K562 (cell line): ENCODE results near the gene MSS51. TPM values are rescaled to one million over a fixed set of nuclear protein-coding genes. Genes with fewer than 3 reads are reported as not detected.

Source experiments
- ATAC-seq: fragments of 200-7000 bp; cut with Tn5 transposase; 3 replicates; pipeline ENCODE4 v1.9.1; 2020; ENCODE audit warnings: moderate library complexity
- BruUV-seq: library from RNA; stranded (reverse); fragments of 400-500 nt; replicated peaks from 2 replicates; lab custom pipeline; 2021; lab: Mats Ljungman, UMichigan
- CTCF ChIA-PET: fragments of 300-600 bp; formaldehyde crosslinking; extraction: SDS; loops from one replicate; lab custom pipeline; 2021; ENCODE audit warnings: low intra/inter-chr PET ratio; lab: Yijun Ruan, JAX
- POLR2A ChIA-PET: fragments of 300-600, 350-650 bp; sonication (Branson Sonifier 250); formaldehyde crosslinking; extraction: SDS; loops from one replicate; lab custom pipeline; 2021; ENCODE audit warnings: antibody characterized with exemption, inconsistent platforms; lab: Yijun Ruan, JAX
- DNase-seq, 4 experiments: peaks; one replicate each; pipeline versions ENCODE4 v3.0.0 to v3.0.0-alpha.2; 2011 to 2018; ENCODE audit warnings: low spot score in 3 of 4, mixed read lengths in 3 of 4; ENCODE audit errors: extremely low read depth in 1 of 4
- FAIRE-seq: peaks from 2 replicates; lab custom pipeline; 2011; peaks lifted over from hg19 to GRCh38; lab: Jason Lieb, UNC
- H2AFZ ChIP-seq: 2 replicates; pipeline ENCODE4 v1.6.0; 2011; ENCODE audit warnings: low read depth, low read length, control low read depth, inconsistent platforms
- H3K27ac ChIP-seq: fragments of 200-600 bp; 3 replicates; pipeline ENCODE4 v1.8.0; 2011; ENCODE audit warnings: low read depth, mild to moderate bottlenecking, control low read depth, inconsistent platforms, low read length, moderate library complexity, mixed read lengths; ENCODE audit errors: extremely low read depth
- H3K27me3 ChIP-seq, 2 experiments: fragments of 300-600 bp in 1 of 2; 2 replicates in 1 of 2; 3 replicates in 1 of 2; pipeline versions ENCODE4 v1.6.0 to v1.8.0; 2011; ENCODE audit warnings: inconsistent platforms in 2 of 2, low read length in 2 of 2, mild to moderate bottlenecking in 1 of 2, mixed read lengths in 1 of 2, moderate library complexity in 1 of 2; ENCODE audit not compliant: control insufficient read depth in 2 of 2, insufficient read depth in 2 of 2
- H3K36me3 ChIP-seq: fragments of 300-600 bp; 3 replicates; pipeline ENCODE4 v1.8.0; 2011; ENCODE audit warnings: mild to moderate bottlenecking, low read length, inconsistent platforms; ENCODE audit not compliant: control insufficient read depth, insufficient read depth
- H3K4me1 ChIP-seq, 2 experiments: fragments of 200-600 bp in 1 of 2; replicated peaks in 1 of 2; 2 replicates in 1 of 2; 3 replicates in 1 of 2; pipeline versions ENCODE4 v1.5.1 to v1.8.0; 2011; ENCODE audit warnings: inconsistent platforms in 2 of 2, low read length in 2 of 2, mild to moderate bottlenecking in 1 of 2, mixed read lengths in 1 of 2, moderate library complexity in 1 of 2; ENCODE audit not compliant: control insufficient read depth in 2 of 2, insufficient read depth in 2 of 2
- H3K4me2 ChIP-seq: 2 replicates; pipeline ENCODE4 v1.6.1; 2011; ENCODE audit warnings: low read length, control low read depth, inconsistent platforms, mixed read lengths; ENCODE audit not compliant: insufficient read depth
- H3K4me3 ChIP-seq: fragments of 200-600 bp; sonication (generic), shearing (Covaris generic); 2 replicates; pipeline ENCODE4 v1.5.1; 2016; ENCODE audit warnings: control low read depth, inconsistent platforms
- H3K79me2 ChIP-seq: fragments of 200-600 bp; 3 replicates; pipeline ENCODE4 v1.8.0; 2011; ENCODE audit warnings: low read length, inconsistent platforms; ENCODE audit not compliant: control insufficient read depth, insufficient read depth
- H3K9ac ChIP-seq, 2 experiments: 2 replicates each; pipeline versions ENCODE4 v1.6.0 to v1.6.1; 2011; ENCODE audit warnings: low read depth in 2 of 2, low read length in 2 of 2, control low read depth in 1 of 2, inconsistent platforms in 1 of 2, mild to moderate bottlenecking in 1 of 2, mixed read lengths in 1 of 2; ENCODE audit not compliant: insufficient read depth in 1 of 2
- H3K9me1 ChIP-seq: one replicate; pipeline ENCODE4 v1.6.0; 2011; ENCODE audit warnings: inconsistent platforms, mild to moderate bottlenecking, low read length, moderate library complexity; ENCODE audit not compliant: control insufficient read depth, insufficient read depth
- H3K9me3 ChIP-seq: replicated peaks from 2 replicates; pipeline ENCODE4 v1.5.1; 2011; ENCODE audit warnings: low read depth, low read length, inconsistent platforms; ENCODE audit not compliant: control insufficient read depth, insufficient read depth
- H4K20me1 ChIP-seq: replicated peaks from 2 replicates; pipeline ENCODE4 v1.6.1; 2011; ENCODE audit warnings: low read length, inconsistent platforms, mixed read lengths; ENCODE audit not compliant: control insufficient read depth, insufficient read depth
- BCL6 ChIP-seq: fragments of 250-450 bp; sonication (Bioruptor Pico); IDR thresholded peaks from 2 replicates; pipeline ENCODE4 v1.4.0; 2020
- CEBPB ChIP-seq: fragments of 450-650 bp; IDR thresholded peaks from 2 replicates; pipeline ENCODE4 v1.6.1; 2016; ENCODE audit warnings: missing genetic modification characterization, missing compliant biosample characterization
- ERF ChIP-seq: fragments of 450-650 bp; formaldehyde crosslinking; IDR thresholded peaks from 2 replicates; pipeline ENCODE4 v1.4.0; 2020; ENCODE audit warnings: mild to moderate bottlenecking, mixed read lengths
- HDAC6 ChIP-seq: IDR thresholded peaks from 2 replicates; pipeline ENCODE4 v1.6.1; 2012; ENCODE audit warnings: low read depth, mild to moderate bottlenecking, control low read depth, inconsistent platforms, low read length, moderate library complexity
- KDM4B ChIP-seq, 2 experiments: fragments of 450-650 bp in 1 of 2; sonication (generic) in 1 of 2; IDR thresholded peaks; 2 replicates each; pipeline ENCODE4 v1.6.1; 2016 to 2017; ENCODE audit warnings: borderline replicate concordance in 2 of 2, antibody characterized with exemption in 1 of 2, low read depth in 1 of 2, mild to moderate bottlenecking in 1 of 2
- ZNF146 ChIP-seq: IDR thresholded peaks from one replicate; pipeline ENCODE4 v1.6.1; 2018; ENCODE audit warnings: missing compliant biosample characterization; ENCODE audit not compliant: unreplicated experiment
- ZNF24 ChIP-seq: fragments of 450-650 bp; IDR thresholded peaks from 2 replicates; pipeline ENCODE4 v1.6.1; 2016
- ZNF584 ChIP-seq: fragments of 200-800 bp; sonication (Bioruptor generic); IDR thresholded peaks from 2 replicates; pipeline ENCODE4 v1.6.1; 2016; ENCODE audit warnings: low read depth, mild to moderate bottlenecking, missing genetic modification characterization, missing compliant biosample characterization
- ZNF764 ChIP-seq: fragments of 250-450 bp; sonication (Bioruptor Pico); IDR thresholded peaks from 2 replicates; pipeline ENCODE4 v1.4.0; 2020; ENCODE audit warnings: low read depth, mild to moderate bottlenecking, moderate library complexity
- ZNF830 ChIP-seq: fragments of 250-450 bp; sonication (Bioruptor Pico); IDR thresholded peaks from 2 replicates; pipeline ENCODE4 v1.5.0; 2021; ENCODE audit warnings: mild to moderate bottlenecking
- WGBS: fragments of 100-300 bp; shearing (Covaris generic); methylation state at CpG from one replicate; pipeline ENCODE4 v1.1.6; 2016; ENCODE audit warnings: low coverage, mixed read lengths; ENCODE audit not compliant: insufficient coverage; ENCODE audit errors: missing lambda C conversion rate; 5-methylcytosine and 5-hydroxymethylcytosine counted together
- in situ Hi-C: fragments of 300-500 bp; cut with MboI; formaldehyde crosslinking; loops from 4 replicates; pipeline ENCODE4 v1.15.0; 2018; ENCODE audit warnings: inconsistent platforms, mixed read lengths
- intact Hi-C: fragments of 100-400 bp; cut with micrococcal nuclease; formaldehyde crosslinking; loops from 2 replicates; pipeline ENCODE4 v1.14.2; 2022
- polyA plus RNA-seq, 8 experiments: library from polyadenylated mRNA; depleted of rRNA in 4 of 8; stranded (reverse) in 5 of 8; unstranded in 3 of 8; fragments of >200 nt; fragmentation: Nextera tagmentation in 2 of 8; fragmentation: Illumina TruSeq in 1 of 8; extraction: Ambion mirVana in 2 of 8; extraction: Trizol in 1 of 8; gene quantifications; 2 replicates each; pipeline versions ENCODE4 v1.2.1 to v1.2.3, GENCODE V29; 2011 to 2014; ENCODE audit warnings: inconsistent platforms in 1 of 8, missing spikeins in 1 of 8
- total RNA-seq, 7 experiments: library from RNA; depleted of rRNA in 6 of 7; stranded (reverse); fragments of >200 nt in 6 of 7; fragmentation: Illumina TruSeq in 2 of 7; extraction: Trizol in 2 of 7; gene quantifications; 2 replicates each; pipeline versions ENCODE4 v1.2.1 to v1.2.3, GENCODE V29; 2011 to 2021; ENCODE audit warnings: low replicate concordance in 1 of 7
- TF ChIP-seq, protein P1 (sequence below): fragments of 250-450 bp; sonication (Bioruptor Pico); IDR thresholded peaks from 2 replicates; pipeline ENCODE4 v1.8.0; 2022; ENCODE audit warnings: moderate library complexity, mild to moderate bottlenecking, inconsistent platforms

MSS51 gene
- total and polyA plus RNA-seq, 9 of the 15 experiments (the other 6 are each of a cell fraction or from before 2014, with no cell fraction given), result 0.28 to 1.8 (median 1.2) TPM

DNA sequence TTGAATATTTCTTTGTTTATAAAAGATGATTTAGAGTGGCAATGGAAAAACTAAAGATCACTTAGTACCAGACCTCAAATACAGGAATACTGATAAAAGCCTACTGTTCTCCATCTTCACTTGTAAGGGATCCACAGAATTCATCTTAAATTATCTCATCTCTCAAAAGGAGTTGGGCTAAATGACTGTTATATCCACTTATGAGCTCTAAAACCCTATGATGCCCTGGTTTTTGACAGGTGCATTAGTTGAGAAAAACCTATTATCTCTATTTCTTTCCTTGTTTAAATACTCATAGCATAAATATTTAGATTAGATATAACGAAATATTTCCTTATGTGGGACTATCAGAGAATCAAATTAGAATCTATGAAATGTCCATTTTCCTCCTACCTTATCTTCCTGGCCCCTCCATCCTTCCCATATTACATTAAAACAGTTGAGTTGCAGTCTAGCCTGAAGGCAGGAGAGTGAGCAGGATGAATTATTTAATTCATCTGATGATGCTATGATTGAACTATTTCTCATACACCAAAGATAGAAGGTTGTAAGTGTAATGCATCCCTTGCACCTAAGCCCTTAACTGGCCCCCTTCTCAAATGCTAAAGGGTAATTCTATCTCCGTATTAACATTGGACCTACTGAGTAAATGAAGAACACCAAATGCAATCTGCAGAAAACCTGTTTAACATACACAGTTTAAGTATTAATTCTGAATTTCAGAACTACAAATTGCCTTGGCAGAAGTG, 32.8 kb upstream of the MSS51 start:
- H3K27ac ChIP-seq, result no peak overlapping the region
- H3K9me3 ChIP-seq, result no peaks in the 10 kb centered on the region
- H2AFZ ChIP-seq, result no peak overlapping the region
- FAIRE-seq (no peak), DNase-seq (no peak), ATAC-seq (no peak)
- no peak for TF ChIP-seq ZNF764 (CRISPR knock-in tag)
- TF ChIP-seq CEBPB, result no peak
- no peak for TF ChIP-seq ERF (CRISPR knock-in tag)
- no peak for TF ChIP-seq ZNF584
- TF ChIP-seq ZNF24, result no peak
- TF ChIP-seq ZNF830 (CRISPR knock-in tag), result no peak
- no peak for TF ChIP-seq KDM4B (IDR thresholded peaks at IDR 0.05; ENCODE audit: borderline replicate concordance in 2 of 2, low read depth in 1 of 2)
- no peak for TF ChIP-seq ZNF146 (CRISPR knock-in tag)
- TF ChIP-seq HDAC6, result no peak
- TF ChIP-seq, protein P1, sequence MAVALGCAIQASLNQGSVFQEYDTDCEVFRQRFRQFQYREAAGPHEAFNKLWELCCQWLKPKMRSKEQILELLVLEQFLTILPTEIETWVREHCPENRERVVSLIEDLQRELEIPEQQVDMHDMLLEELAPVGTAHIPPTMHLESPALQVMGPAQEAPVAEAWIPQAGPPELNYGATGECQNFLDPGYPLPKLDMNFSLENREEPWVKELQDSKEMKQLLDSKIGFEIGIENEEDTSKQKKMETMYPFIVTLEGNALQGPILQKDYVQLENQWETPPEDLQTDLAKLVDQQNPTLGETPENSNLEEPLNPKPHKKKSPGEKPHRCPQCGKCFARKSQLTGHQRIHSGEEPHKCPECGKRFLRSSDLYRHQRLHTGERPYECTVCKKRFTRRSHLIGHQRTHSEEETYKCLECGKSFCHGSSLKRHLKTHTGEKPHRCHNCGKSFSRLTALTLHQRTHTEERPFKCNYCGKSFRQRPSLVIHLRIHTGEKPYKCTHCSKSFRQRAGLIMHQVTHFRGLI (CRISPR knock-in tag), result no peak
- no peak for TF ChIP-seq BCL6 (CRISPR knock-in tag)
- no peaks in the 10 kb centered on the region for H3K9me1 ChIP-seq
- no peak overlapping the region for H3K4me2 ChIP-seq
- ChIA-PET CTCF (no interaction called here), POLR2A (interaction anchor here (1.0 to 1.1 kb wide), 2 partner anchors 9 to 41 kb away, joined by 3 read pairs; no protein-coding TSS in a partner anchor)
- H3K4me1 ChIP-seq, result no peaks in the 10 kb centered on the region
- in situ Hi-C loops (no loop called here), intact Hi-C loops (no loop called here)
- H3K79me2 ChIP-seq, result no peaks in the 10 kb centered on the region
- no peak overlapping the region for H3K9ac ChIP-seq
- 78% methylated on average over 2 of the region's 2 CpGs for WGBS
- H3K36me3 ChIP-seq, result peaks cover 43% of the 10 kb centered on the region
- BruUV-seq, result no TSS peak
- H3K27me3 ChIP-seq, result no peaks in the 10 kb centered on the region
- no peak overlapping the region for H3K4me3 ChIP-seq
- no peaks in the 10 kb centered on the region for H4K20me1 ChIP-seq
